Renal pelvis (tissue), 4 donors: ENCODE data around the gene UNC5A. TPM values are rescaled to one million over a fixed set of nuclear protein-coding genes. Genes with fewer than 3 reads are reported as not detected.

Experiments
- DNase-seq: peaks from one replicate; pipeline ENCODE4 v3.0.0-alpha.2; 2013
- polyA plus RNA-seq, 3 donors: library from polyadenylated mRNA; unstranded; fragments of 120-200 nt; gene quantifications; one replicate each; pipeline ENCODE4 v1.2.1, GENCODE V29; 2013; ENCODE audit not compliant: insufficient read length in 3 of 3

UNC5A gene
- polyA plus RNA-seq, 3 donors = 0.13 to 0.43 (median 0.34) TPM

- DNase-seq = no peak
Observed at GRCh38 chr5:176781638-176782570, 28.5 kb upstream of the UNC5A start.

- no peak for DNase-seq
Observed at GRCh38 chr5:176784218-176785165, 25.9 kb upstream of the UNC5A start.

DNA sequence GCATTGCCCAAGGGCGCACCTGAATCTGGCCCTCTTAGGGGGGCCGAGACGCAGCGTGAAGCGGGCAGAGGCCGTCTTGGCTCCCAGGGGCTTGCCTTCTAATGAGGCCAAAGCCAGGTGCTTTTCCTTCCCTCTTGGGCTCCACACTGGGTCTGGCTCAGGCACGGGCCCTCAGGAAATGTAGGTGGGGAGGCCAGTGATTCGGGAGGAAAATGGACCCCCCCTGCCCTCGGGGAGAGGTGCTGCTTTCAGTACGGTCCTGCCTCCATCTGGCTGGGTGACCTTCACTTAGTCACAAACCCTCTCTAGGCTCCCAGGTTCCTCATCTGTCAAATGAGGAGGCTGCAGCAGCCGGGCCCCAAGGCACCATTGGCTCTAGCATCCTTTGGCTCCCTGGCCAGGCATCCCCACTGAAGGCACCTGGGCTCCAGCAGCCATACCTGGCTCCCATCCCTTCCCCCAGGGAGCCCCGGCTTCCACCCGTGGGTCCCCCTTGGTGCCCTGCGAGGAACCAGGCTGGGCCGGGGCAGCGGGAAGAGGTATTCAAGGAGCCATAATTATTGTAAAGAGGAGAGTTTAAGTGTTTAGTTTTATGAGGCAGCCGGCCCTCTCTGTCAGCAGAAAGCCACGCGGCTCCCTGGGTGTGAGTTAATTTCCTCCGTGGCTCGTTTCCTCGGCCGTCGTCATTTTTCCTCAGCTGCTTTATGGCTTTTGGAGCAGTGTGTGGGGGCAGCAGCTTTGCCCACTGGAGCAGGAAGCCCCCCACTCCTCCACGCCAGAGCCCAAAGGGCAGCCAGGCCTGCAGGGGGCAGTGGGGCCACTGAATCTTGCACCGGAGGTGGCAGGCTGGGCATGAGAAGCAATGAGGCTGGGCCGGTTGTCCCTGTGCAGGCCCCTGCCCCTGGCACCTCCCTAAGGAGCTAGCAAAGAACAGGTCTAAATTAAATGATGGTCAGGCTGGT, 24.9 kb upstream of the UNC5A start:
- no peak for DNase-seq

DNA sequence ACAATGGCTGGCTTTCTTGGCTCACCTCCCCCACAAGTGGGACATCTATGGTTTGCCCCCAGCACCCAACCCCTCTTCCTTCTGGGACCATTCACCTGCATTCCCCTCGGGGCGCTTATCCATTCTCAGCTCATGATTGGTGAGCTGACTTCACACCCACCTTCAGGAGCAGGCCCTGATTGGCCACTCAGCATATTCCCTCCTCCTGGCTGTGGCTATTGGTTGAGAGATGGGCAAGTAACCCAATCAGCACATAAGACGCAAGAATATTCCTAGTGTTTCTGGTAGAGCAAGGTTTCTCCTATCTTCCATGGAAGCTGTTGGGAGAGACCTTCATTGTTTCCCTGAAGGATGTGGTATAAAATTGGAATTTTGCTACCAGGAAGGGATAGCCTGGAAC, 22.7 kb upstream of the UNC5A start:
- no peak for DNase-seq

- DNase-seq = no peak
Observed at GRCh38 chr5:176788091-176788490, 22.3 kb upstream of the UNC5A start.

- DNase-seq = no peak
Observed at GRCh38 chr5:176788941-176789872, 21.2 kb upstream of the UNC5A start.

DNA sequence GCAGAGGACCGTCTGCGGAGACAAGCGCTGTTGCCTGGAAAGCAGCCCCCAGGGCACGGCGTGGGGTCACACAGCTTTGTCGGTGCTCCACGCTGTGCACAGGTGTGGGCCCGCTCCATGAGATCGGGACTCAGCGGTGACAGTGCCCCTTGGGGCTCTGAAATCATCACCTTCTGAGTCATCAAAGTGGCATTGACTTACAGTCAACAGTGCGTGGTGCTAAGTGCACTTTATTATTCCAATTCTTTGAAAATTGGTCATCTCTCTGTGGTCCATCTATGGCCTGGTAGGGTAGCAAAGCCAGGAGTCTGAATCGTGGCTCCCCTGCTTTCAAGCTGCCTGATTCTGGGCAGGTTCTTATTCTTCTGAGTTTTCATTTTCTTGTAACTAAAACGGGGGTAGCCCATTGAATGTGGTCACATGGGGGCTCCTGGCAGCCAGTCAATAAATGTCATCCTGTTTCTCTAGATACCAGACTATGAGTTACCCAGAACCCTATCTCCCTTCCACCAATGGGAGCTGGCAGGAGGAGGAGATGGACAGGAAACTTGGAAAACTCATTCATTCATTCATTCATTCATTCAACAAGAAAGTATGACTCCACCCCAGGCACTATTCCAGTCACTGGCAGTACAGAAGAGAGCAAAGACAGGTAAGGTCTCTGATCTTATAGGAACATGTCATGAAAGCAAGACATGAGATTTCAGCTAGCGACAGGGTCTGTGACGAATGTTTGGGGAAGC, 20.3 kb upstream of the UNC5A start:
- no peak for DNase-seq

- no peak for DNase-seq
Observed at GRCh38 chr5:176790941-176791340, 19.4 kb upstream of the UNC5A start.

DNA sequence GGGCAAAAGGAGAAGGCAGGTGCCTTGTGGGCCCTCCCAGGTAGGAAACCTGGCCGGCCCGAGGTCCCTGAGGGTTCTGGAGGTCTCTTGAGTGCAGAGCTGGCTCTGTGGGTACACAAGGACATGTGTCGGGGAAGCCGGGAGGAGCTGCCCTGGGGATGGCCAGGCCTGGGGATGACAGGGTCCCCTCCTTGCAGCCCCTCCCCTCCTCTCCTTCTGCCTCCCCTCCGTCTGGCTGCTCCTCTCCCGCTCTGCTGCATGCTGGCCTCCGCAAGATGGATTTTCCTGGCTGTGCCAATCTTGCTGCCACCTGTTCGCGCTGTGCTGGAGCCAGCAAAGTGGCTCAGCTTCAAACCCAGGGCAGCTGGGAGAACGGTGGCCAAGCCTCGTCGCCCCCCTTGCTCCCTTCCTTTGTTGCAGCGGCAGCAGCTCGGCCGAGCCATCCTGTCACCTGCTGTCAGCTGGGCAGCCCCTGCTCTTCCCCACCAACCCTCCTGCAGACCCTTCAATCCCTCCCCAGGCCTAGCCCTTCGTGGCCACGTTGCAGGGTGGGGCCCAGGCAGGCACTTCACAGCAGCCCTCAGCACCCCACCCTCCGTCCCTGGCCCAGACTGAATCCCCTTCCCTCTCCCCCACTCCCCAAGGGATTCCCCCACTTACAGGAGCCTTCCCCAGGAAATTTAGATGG, 17.6 kb upstream of the UNC5A start:
- no peak for DNase-seq

- DNase-seq = no peak
Observed at GRCh38 chr5:176793343-176793699, 17.0 kb upstream of the UNC5A start.

DNA sequence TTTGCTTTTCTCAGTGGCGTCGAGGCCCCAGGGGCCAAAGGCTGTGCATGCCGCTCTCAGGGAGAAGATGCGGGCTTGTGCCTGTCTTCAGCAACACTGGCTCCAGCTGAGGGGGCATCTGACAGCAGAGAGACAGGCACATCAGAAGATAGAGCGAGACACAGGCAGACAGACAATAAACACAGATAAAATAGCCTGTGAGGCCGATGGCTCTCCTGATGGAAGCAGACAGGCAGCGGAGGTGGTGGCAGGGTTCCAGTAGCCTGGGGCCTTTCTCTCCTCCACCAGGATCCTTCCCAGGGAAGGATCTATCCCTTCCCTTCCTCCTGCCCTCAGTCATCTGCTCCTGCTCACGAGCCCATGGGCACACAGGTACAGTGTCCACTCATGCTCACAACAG, 16.6 kb upstream of the UNC5A start:
- DNase-seq = no peak

DNA sequence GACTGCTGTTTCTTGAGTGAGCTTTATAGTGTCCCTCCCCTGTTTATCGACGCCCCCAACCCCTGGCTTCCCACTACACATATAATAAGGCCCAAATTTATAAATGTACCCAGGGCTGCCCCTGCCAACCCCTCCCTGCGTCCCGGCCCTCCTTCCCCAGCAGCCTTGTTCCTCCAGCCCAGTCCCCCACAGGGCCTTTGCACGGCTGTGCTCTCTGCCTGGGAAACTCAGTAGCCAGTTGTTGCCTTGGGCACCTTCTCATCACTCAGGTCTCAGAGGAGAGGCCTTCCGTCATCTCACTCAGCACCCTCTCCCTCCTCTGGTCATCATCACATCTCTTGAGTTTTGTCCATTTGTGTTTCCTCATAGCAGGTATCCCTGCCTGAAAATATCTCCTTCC, 15.8 kb upstream of the UNC5A start:
- no peak for DNase-seq

GRCh38 chr5:176796411-176796810, 13.9 kb upstream of the UNC5A start:
- DNase-seq = no peak

DNA sequence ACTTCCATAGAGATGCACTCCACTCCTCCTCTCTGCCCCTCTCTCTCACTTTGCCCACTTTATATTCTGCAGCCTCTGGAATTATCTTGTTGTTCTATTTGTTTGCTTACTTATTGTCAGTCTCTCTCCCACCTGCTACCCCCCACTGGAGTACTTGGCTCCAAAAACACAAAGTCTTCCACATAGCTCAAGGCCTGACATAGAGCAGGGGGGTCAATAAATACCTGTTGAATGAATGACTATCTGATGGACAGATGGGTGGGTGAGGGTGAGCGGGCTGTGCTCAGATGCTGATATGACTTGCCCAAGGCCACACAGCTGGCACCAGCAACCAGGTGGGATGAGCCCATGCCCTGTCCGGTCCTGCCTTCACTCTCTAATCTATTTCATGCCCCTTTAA, 13.4 kb upstream of the UNC5A start:
- no peak for DNase-seq

DNA sequence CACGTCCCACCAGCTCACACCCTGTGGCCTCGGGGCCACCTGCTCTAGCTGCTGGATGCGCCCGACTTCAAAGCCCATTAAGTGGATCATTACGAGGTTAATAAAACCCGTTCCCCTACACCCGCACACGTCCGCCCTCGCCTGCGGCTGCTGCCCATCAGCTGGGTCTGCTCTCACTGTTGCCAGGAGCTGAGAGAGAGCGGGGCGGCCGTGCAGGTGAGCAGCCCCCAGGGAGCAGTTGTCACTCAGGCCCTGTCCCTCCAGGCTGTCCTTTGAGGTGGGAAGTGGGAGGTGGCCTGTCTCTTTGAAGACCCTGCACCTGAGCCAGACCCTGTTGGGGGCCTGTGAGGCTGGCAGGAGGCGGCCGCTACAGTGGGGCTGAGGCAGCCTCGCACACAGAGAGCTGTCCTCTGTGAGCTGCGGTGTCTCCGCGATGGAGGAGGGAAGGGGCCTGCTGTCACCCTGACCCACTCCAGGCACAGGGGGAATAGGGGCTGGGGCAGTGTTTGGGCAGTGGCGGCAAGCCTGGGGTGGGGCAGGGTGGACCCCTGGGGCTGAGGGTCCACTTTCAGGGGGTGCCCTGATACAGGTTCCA, 12.8 kb upstream of the UNC5A start:
- no peak for DNase-seq

GRCh38 chr5:176798086-176798876, 12.1 kb upstream of the UNC5A start:
- DNase-seq = no peak

DNA sequence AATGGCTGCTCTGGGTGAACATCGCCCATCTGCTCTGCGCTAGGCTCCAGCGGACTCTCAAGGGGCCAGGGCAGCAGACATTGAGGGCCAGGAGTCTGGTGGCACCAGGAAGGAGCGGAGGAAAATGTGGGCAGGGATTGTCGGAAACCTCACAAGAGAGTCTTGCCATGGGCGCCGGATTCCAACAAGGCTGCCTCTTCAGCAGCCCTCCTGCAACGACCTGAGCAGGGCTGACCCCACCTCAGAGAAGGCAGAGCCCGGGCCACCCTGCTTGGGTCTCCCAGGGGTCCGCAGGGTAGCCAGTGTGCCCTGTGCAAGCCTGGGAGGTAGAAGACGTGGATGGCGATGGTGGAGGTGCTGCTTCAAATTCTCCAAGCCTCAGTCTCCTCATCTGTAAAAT, 11.4 kb upstream of the UNC5A start:
- no peak for DNase-seq

DNA sequence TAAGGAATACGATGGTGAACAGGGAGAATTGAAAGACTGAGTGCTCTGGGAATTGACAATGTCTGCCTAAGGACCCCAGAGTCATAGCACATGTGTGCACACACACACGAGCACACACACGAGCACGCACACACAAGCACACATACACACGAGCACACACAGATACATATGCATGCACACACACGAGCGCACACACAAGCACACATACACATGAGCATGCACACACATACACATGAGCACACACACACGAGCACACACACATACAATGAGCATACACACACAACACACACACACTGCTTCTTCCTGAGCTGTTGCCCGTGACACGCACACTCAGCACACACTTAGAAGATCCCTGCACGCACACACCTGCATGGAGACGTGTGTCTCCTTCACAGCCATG, 10.9 kb upstream of the UNC5A start:
- no peak for DNase-seq
